ENCODE data around the gene ERCC4.

DNA sequence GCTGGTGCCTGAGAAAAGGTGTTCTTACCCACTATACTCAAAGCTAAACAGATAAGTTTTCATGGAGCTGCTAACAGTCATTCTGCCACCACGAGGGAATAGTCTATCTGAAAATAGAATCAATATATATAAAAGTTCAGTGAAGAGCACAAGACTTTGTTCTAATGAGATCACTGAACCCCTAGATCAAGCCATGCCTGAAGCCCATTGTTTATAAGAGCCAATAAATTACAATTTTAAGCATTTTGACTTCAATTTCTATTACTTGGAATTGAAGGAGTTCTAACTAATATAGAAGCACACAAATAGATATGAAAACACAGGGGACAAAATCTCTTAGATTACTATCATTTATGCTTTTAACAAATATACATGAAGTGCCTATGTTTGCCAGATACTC lies 24.4 kb upstream of the ERCC4 start:
- TF ChIP-seq EZH2 (IDR thresholded peaks at IDR 0.05; ENCODE audit: insufficient read depth, poor library complexity, severe bottlenecking) (no peak), EZH2phosphoT487 (IDR thresholded peaks at IDR 0.05; ENCODE audit: insufficient read depth, low read depth) (no peak)
